Measurements from ENCODE around the gene CASKIN1.

DNA sequence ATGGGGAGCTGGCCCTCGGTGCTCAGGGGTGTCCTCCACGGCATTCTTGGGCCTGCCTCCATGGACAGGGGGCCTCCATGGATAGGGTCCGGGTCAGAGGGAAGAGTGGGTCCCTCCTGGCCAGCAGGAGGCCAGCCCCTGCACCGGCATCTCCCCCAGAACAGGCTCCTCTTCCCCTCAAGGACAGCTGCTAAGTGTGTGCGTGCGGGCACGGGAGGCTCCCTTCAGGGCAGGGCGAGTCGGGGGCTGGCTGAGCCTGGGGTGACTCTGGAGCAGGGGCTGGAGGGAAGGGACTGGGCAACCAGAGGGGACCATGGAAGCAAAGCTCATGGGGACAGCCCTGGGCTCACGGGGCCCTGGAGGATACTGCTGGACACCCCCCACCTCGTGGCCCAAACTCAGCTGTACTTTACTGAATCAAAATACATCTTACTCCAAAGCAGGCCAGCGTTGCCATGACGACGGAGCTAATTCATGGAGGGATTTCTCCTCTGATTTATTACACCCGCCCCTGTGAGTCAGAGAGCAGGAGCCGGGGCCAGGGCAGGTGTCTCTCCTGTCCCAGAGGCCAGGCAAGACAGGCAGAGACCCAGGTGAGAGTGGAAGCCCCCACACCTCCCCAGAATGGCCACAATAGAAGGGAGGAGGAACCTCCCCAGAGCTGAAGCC lies 2.1 kb downstream of the CASKIN1 start:
- TF ChIP-seq, protein P1, sequence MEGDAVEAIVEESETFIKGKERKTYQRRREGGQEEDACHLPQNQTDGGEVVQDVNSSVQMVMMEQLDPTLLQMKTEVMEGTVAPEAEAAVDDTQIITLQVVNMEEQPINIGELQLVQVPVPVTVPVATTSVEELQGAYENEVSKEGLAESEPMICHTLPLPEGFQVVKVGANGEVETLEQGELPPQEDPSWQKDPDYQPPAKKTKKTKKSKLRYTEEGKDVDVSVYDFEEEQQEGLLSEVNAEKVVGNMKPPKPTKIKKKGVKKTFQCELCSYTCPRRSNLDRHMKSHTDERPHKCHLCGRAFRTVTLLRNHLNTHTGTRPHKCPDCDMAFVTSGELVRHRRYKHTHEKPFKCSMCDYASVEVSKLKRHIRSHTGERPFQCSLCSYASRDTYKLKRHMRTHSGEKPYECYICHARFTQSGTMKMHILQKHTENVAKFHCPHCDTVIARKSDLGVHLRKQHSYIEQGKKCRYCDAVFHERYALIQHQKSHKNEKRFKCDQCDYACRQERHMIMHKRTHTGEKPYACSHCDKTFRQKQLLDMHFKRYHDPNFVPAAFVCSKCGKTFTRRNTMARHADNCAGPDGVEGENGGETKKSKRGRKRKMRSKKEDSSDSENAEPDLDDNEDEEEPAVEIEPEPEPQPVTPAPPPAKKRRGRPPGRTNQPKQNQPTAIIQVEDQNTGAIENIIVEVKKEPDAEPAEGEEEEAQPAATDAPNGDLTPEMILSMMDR (IDR thresholded peaks at IDR 0.05; ENCODE audit: low read depth, low read length, missing input control): no peak
- TF ChIP-seq RAD21 (IDR thresholded peaks at IDR 0.05) (no peak), EGR1 (IDR thresholded peaks at IDR 0.05; ENCODE audit: low read depth in 2 of 2) (no peak), TAF1 (conservative IDR thresholded peaks at IDR 0.05) (no peak), NR2F2 (IDR thresholded peaks at IDR 0.05) (no peak), YY1 (IDR thresholded peaks at IDR 0.05) (no peak), JUND (IDR thresholded peaks at IDR 0.05) (no peak), SP1 (IDR thresholded peaks at IDR 0.05) (no peak)
- TF ChIP-seq, protein P2, sequence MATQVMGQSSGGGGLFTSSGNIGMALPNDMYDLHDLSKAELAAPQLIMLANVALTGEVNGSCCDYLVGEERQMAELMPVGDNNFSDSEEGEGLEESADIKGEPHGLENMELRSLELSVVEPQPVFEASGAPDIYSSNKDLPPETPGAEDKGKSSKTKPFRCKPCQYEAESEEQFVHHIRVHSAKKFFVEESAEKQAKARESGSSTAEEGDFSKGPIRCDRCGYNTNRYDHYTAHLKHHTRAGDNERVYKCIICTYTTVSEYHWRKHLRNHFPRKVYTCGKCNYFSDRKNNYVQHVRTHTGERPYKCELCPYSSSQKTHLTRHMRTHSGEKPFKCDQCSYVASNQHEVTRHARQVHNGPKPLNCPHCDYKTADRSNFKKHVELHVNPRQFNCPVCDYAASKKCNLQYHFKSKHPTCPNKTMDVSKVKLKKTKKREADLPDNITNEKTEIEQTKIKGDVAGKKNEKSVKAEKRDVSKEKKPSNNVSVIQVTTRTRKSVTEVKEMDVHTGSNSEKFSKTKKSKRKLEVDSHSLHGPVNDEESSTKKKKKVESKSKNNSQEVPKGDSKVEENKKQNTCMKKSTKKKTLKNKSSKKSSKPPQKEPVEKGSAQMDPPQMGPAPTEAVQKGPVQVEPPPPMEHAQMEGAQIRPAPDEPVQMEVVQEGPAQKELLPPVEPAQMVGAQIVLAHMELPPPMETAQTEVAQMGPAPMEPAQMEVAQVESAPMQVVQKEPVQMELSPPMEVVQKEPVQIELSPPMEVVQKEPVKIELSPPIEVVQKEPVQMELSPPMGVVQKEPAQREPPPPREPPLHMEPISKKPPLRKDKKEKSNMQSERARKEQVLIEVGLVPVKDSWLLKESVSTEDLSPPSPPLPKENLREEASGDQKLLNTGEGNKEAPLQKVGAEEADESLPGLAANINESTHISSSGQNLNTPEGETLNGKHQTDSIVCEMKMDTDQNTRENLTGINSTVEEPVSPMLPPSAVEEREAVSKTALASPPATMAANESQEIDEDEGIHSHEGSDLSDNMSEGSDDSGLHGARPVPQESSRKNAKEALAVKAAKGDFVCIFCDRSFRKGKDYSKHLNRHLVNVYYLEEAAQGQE (IDR thresholded peaks at IDR 0.05): no peak
- TF ChIP-seq, protein P3, sequence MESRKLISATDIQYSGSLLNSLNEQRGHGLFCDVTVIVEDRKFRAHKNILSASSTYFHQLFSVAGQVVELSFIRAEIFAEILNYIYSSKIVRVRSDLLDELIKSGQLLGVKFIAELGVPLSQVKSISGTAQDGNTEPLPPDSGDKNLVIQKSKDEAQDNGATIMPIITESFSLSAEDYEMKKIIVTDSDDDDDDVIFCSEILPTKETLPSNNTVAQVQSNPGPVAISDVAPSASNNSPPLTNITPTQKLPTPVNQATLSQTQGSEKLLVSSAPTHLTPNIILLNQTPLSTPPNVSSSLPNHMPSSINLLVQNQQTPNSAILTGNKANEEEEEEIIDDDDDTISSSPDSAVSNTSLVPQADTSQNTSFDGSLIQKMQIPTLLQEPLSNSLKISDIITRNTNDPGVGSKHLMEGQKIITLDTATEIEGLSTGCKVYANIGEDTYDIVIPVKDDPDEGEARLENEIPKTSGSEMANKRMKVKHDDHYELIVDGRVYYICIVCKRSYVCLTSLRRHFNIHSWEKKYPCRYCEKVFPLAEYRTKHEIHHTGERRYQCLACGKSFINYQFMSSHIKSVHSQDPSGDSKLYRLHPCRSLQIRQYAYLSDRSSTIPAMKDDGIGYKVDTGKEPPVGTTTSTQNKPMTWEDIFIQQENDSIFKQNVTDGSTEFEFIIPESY (IDR thresholded peaks at IDR 0.05): no peak
- TF ChIP-seq, protein P4, sequence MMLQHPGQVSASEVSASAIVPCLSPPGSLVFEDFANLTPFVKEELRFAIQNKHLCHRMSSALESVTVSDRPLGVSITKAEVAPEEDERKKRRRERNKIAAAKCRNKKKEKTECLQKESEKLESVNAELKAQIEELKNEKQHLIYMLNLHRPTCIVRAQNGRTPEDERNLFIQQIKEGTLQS (IDR thresholded peaks at IDR 0.05): no peak
